B cell (primary cell): ENCODE data around the gene SLC7A5.
"Not testable (repeated sequence)": the region's sequence is repeated elsewhere in the genome, so short reads cannot be mapped to it uniquely, and the experiment has no call there.

Experiments used
- CTCF ChIP-seq: fragments of 200-600 bp; IDR thresholded peaks from one replicate; pipeline ENCODE4 v1.8.0; 2022; ENCODE audit warnings: antibody characterized with exemption, mild to moderate bottlenecking
- EZH2 ChIP-seq: IDR thresholded peaks from 2 replicates; pipeline ENCODE4 v1.6.1; 2012; ENCODE audit warnings: borderline replicate concordance, low read depth, mild to moderate bottlenecking, moderate library complexity, low read length; ENCODE audit not compliant: insufficient read depth, poor library complexity, severe bottlenecking

- TF ChIP-seq CTCF, EZH2: not testable (repeated sequence)
These were observed 10.9 kb downstream of the SLC7A5 start for GRCh38 chr16:87858151-87858993.
